ENCODE results near the gene WNT11.

The WNT11 gene

GRCh38 chr11:76206327-76207081 lies at the start of gene WNT11:
WNT11 (minus strand) TSS chr11:76206502; CDS start chr11:76206407, 95 bp downstream.
- Histone ChIP-seq H3K4me1 (ENCODE audit: insufficient read depth, low read length) (no peaks in the 10 kb centered on the region; the same call in 1 of the 2 replicates), H3K9me3 (ENCODE audit: control insufficient read depth, insufficient read depth, low read length) (no peaks in the 10 kb centered on the region), H3K36me3 (ENCODE audit: insufficient read depth, low read length) (no peaks in the 10 kb centered on the region), H3K9ac (ENCODE audit: low read depth, low read length) (peak within 1 kb of the TSS; percentile 67; the same call in 1 of the 2 replicates)

GRCh38 chr11:76253416-76253815 lies 47.1 kb upstream of the WNT11 start:
- H3K9me3 ChIP-seq (ENCODE audit: control insufficient read depth, insufficient read depth, low read length), result no peaks in the 10 kb centered on the region
- H3K4me1 ChIP-seq (ENCODE audit: insufficient read depth, low read length), result peaks cover 8% of the 10 kb centered on the region; the same call in 1 of the 2 replicates
- H3K36me3 ChIP-seq (ENCODE audit: insufficient read depth, low read length), result no peaks in the 10 kb centered on the region
- H3K9ac ChIP-seq (ENCODE audit: low read depth, low read length), result no peak overlapping the region

- Histone ChIP-seq H3K36me3 (ENCODE audit: insufficient read depth, low read length) (no peaks in the 10 kb centered on the region), H3K9ac (ENCODE audit: low read depth, low read length) (no peak overlapping the region), H3K9me3 (ENCODE audit: control insufficient read depth, insufficient read depth, low read length) (no peaks in the 10 kb centered on the region), H3K4me1 (ENCODE audit: insufficient read depth, low read length) (peaks cover 8% of the 10 kb centered on the region; the same call in 1 of the 2 replicates)
Observed at GRCh38 chr11:76252631-76253070, 46.3 kb upstream of the WNT11 start.

GRCh38 chr11:76251576-76251975 lies 45.3 kb upstream of the WNT11 start:
- peaks cover under 1% of the 10 kb centered on the region; the same call in 1 of the 2 replicates for H3K4me1 ChIP-seq (ENCODE audit: insufficient read depth, low read length)
- no peaks in the 10 kb centered on the region for H3K36me3 ChIP-seq (ENCODE audit: insufficient read depth, low read length)
- no peaks in the 10 kb centered on the region for H3K9me3 ChIP-seq (ENCODE audit: control insufficient read depth, insufficient read depth, low read length)
- no peak overlapping the region for H3K9ac ChIP-seq (ENCODE audit: low read depth, low read length)

GRCh38 chr11:76251226-76251575 lies 44.9 kb upstream of the WNT11 start:
- H3K9ac ChIP-seq (ENCODE audit: low read depth, low read length), result no peak overlapping the region
- H3K4me1 ChIP-seq (ENCODE audit: insufficient read depth, low read length), result no peaks in the 10 kb centered on the region
- H3K36me3 ChIP-seq (ENCODE audit: insufficient read depth, low read length), result no peaks in the 10 kb centered on the region
- no peaks in the 10 kb centered on the region for H3K9me3 ChIP-seq (ENCODE audit: control insufficient read depth, insufficient read depth, low read length)

GRCh38 chr11:76250520-76251225 lies 44.4 kb upstream of the WNT11 start:
- H3K9me3 ChIP-seq (ENCODE audit: control insufficient read depth, insufficient read depth, low read length), result no peaks in the 10 kb centered on the region
- H3K36me3 ChIP-seq (ENCODE audit: insufficient read depth, low read length), result no peaks in the 10 kb centered on the region
- no peak overlapping the region for H3K9ac ChIP-seq (ENCODE audit: low read depth, low read length)
- H3K4me1 ChIP-seq (ENCODE audit: insufficient read depth, low read length), result no peaks in the 10 kb centered on the region

GRCh38 chr11:76249195-76249741 lies 43.0 kb upstream of the WNT11 start:
- no peak overlapping the region for H3K9ac ChIP-seq (ENCODE audit: low read depth, low read length)

GRCh38 chr11:76248210-76248609 lies 41.9 kb upstream of the WNT11 start:
- no peak overlapping the region for H3K9ac ChIP-seq (ENCODE audit: low read depth, low read length)
- no peaks in the 10 kb centered on the region for H3K36me3 ChIP-seq (ENCODE audit: insufficient read depth, low read length)
- H3K9me3 ChIP-seq (ENCODE audit: control insufficient read depth, insufficient read depth, low read length), result no peaks in the 10 kb centered on the region
- H3K4me1 ChIP-seq (ENCODE audit: insufficient read depth, low read length), result no peaks in the 10 kb centered on the region

More at GRCh38 chr11:76249195-76249741, 43.0 kb upstream of the WNT11 start:
- no peaks in the 10 kb centered on the region for H3K9me3 ChIP-seq (ENCODE audit: control insufficient read depth, insufficient read depth, low read length)
- no peaks in the 10 kb centered on the region for H3K36me3 ChIP-seq (ENCODE audit: insufficient read depth, low read length)
- H3K4me1 ChIP-seq (ENCODE audit: insufficient read depth, low read length), result no peaks in the 10 kb centered on the region

- 0 out of 2 replicates have a peak, but pooled peaks cover 7% of the 10 kb centered on the region for H3K4me1 ChIP-seq (ENCODE audit: insufficient read depth, low read length)
- H3K36me3 ChIP-seq (ENCODE audit: insufficient read depth, low read length), result no peaks in the 10 kb centered on the region
- no peaks in the 10 kb centered on the region for H3K9me3 ChIP-seq (ENCODE audit: control insufficient read depth, insufficient read depth, low read length)
- H3K9ac ChIP-seq (ENCODE audit: low read depth, low read length), result no peak overlapping the region
Observed at GRCh38 chr11:76247091-76247490, 40.8 kb upstream of the WNT11 start.

- Histone ChIP-seq H3K9me3 (ENCODE audit: control insufficient read depth, insufficient read depth, low read length) (no peaks in the 10 kb centered on the region), H3K36me3 (ENCODE audit: insufficient read depth, low read length) (no peaks in the 10 kb centered on the region), H3K9ac (ENCODE audit: low read depth, low read length) (no peak overlapping the region), H3K4me1 (ENCODE audit: insufficient read depth, low read length) (0 out of 2 replicates have a peak, but pooled peaks cover 7% of the 10 kb centered on the region)
Observed at GRCh38 chr11:76246271-76246933, 40.1 kb upstream of the WNT11 start.

- Histone ChIP-seq H3K36me3 (ENCODE audit: insufficient read depth, low read length) (no peaks in the 10 kb centered on the region), H3K9ac (ENCODE audit: low read depth, low read length) (no peak overlapping the region), H3K4me1 (ENCODE audit: insufficient read depth, low read length) (0 out of 2 replicates have a peak, but pooled peaks cover 7% of the 10 kb centered on the region), H3K9me3 (ENCODE audit: control insufficient read depth, insufficient read depth, low read length) (no peaks in the 10 kb centered on the region)
Observed at GRCh38 chr11:76245720-76246119, 39.4 kb upstream of the WNT11 start.

GRCh38 chr11:76244316-76244851 lies 38.1 kb upstream of the WNT11 start:
- no peak overlapping the region for H3K9ac ChIP-seq (ENCODE audit: low read depth, low read length)
- H3K4me1 ChIP-seq (ENCODE audit: insufficient read depth, low read length), result 0 out of 2 replicates have a peak, but pooled peaks cover 7% of the 10 kb centered on the region
- H3K9me3 ChIP-seq (ENCODE audit: control insufficient read depth, insufficient read depth, low read length), result no peaks in the 10 kb centered on the region
- H3K36me3 ChIP-seq (ENCODE audit: insufficient read depth, low read length), result no peaks in the 10 kb centered on the region

- Histone ChIP-seq H3K9ac (ENCODE audit: low read depth, low read length) (peak overlapping the region; percentile 25), H3K4me1 (ENCODE audit: insufficient read depth, low read length) (0 out of 2 replicates have a peak, but pooled peaks cover 7% of the 10 kb centered on the region), H3K36me3 (ENCODE audit: insufficient read depth, low read length) (no peaks in the 10 kb centered on the region), H3K9me3 (ENCODE audit: control insufficient read depth, insufficient read depth, low read length) (no peaks in the 10 kb centered on the region)
Observed at GRCh38 chr11:76243957-76244285, 37.6 kb upstream of the WNT11 start.
